K562 (cell line): ENCODE data around the gene TYROBP. TPM values are rescaled to one million over a fixed set of nuclear protein-coding genes. Genes with fewer than 3 reads are reported as not detected.

Source experiments
- ATAC-seq: fragments of 200-7000 bp; cut with Tn5 transposase; 3 replicates; pipeline ENCODE4 v1.9.1; 2020; ENCODE audit warnings: moderate library complexity
- BruUV-seq: library from RNA; stranded (reverse); fragments of 400-500 nt; replicated peaks from 2 replicates; lab custom pipeline; 2021; lab: Mats Ljungman, UMichigan
- CTCF ChIA-PET: fragments of 300-600 bp; formaldehyde crosslinking; extraction: SDS; loops from one replicate; lab custom pipeline; 2021; ENCODE audit warnings: low intra/inter-chr PET ratio; lab: Yijun Ruan, JAX
- POLR2A ChIA-PET: fragments of 300-600, 350-650 bp; sonication (Branson Sonifier 250); formaldehyde crosslinking; extraction: SDS; loops from one replicate; lab custom pipeline; 2021; ENCODE audit warnings: antibody characterized with exemption, inconsistent platforms; lab: Yijun Ruan, JAX
- DNase-seq, 4 experiments: peaks; one replicate each; pipeline versions ENCODE4 v3.0.0 to v3.0.0-alpha.2; 2011 to 2018; ENCODE audit warnings: low spot score in 3 of 4, mixed read lengths in 3 of 4; ENCODE audit errors: extremely low read depth in 1 of 4
- FAIRE-seq: peaks from 2 replicates; lab custom pipeline; 2011; peaks lifted over from hg19 to GRCh38; lab: Jason Lieb, UNC
- H2AFZ ChIP-seq: 2 replicates; pipeline ENCODE4 v1.6.0; 2011; ENCODE audit warnings: low read depth, low read length, control low read depth, inconsistent platforms
- H3K27ac ChIP-seq: fragments of 200-600 bp; 3 replicates; pipeline ENCODE4 v1.8.0; 2011; ENCODE audit warnings: low read depth, mild to moderate bottlenecking, control low read depth, inconsistent platforms, low read length, moderate library complexity, mixed read lengths; ENCODE audit errors: extremely low read depth
- H3K27me3 ChIP-seq, 2 experiments: fragments of 300-600 bp in 1 of 2; 2 replicates in 1 of 2; 3 replicates in 1 of 2; pipeline versions ENCODE4 v1.6.0 to v1.8.0; 2011; ENCODE audit warnings: inconsistent platforms in 2 of 2, low read length in 2 of 2, mild to moderate bottlenecking in 1 of 2, mixed read lengths in 1 of 2, moderate library complexity in 1 of 2; ENCODE audit not compliant: control insufficient read depth in 2 of 2, insufficient read depth in 2 of 2
- H3K36me3 ChIP-seq: fragments of 300-600 bp; 3 replicates; pipeline ENCODE4 v1.8.0; 2011; ENCODE audit warnings: mild to moderate bottlenecking, low read length, inconsistent platforms; ENCODE audit not compliant: control insufficient read depth, insufficient read depth
- H3K4me1 ChIP-seq, 2 experiments: fragments of 200-600 bp in 1 of 2; replicated peaks in 1 of 2; 2 replicates in 1 of 2; 3 replicates in 1 of 2; pipeline versions ENCODE4 v1.5.1 to v1.8.0; 2011; ENCODE audit warnings: inconsistent platforms in 2 of 2, low read length in 2 of 2, mild to moderate bottlenecking in 1 of 2, mixed read lengths in 1 of 2, moderate library complexity in 1 of 2; ENCODE audit not compliant: control insufficient read depth in 2 of 2, insufficient read depth in 2 of 2
- H3K4me2 ChIP-seq: 2 replicates; pipeline ENCODE4 v1.6.1; 2011; ENCODE audit warnings: low read length, control low read depth, inconsistent platforms, mixed read lengths; ENCODE audit not compliant: insufficient read depth
- H3K4me3 ChIP-seq: fragments of 200-600 bp; sonication (generic), shearing (Covaris generic); 2 replicates; pipeline ENCODE4 v1.5.1; 2016; ENCODE audit warnings: control low read depth, inconsistent platforms
- H3K79me2 ChIP-seq: fragments of 200-600 bp; 3 replicates; pipeline ENCODE4 v1.8.0; 2011; ENCODE audit warnings: low read length, inconsistent platforms; ENCODE audit not compliant: control insufficient read depth, insufficient read depth
- H3K9ac ChIP-seq, 2 experiments: 2 replicates each; pipeline versions ENCODE4 v1.6.0 to v1.6.1; 2011; ENCODE audit warnings: low read depth in 2 of 2, low read length in 2 of 2, control low read depth in 1 of 2, inconsistent platforms in 1 of 2, mild to moderate bottlenecking in 1 of 2, mixed read lengths in 1 of 2; ENCODE audit not compliant: insufficient read depth in 1 of 2
- H3K9me1 ChIP-seq: one replicate; pipeline ENCODE4 v1.6.0; 2011; ENCODE audit warnings: inconsistent platforms, mild to moderate bottlenecking, low read length, moderate library complexity; ENCODE audit not compliant: control insufficient read depth, insufficient read depth
- H3K9me3 ChIP-seq: replicated peaks from 2 replicates; pipeline ENCODE4 v1.5.1; 2011; ENCODE audit warnings: low read depth, low read length, inconsistent platforms; ENCODE audit not compliant: control insufficient read depth, insufficient read depth
- H4K20me1 ChIP-seq: replicated peaks from 2 replicates; pipeline ENCODE4 v1.6.1; 2011; ENCODE audit warnings: low read length, inconsistent platforms, mixed read lengths; ENCODE audit not compliant: control insufficient read depth, insufficient read depth
- CBFB ChIP-seq: sonication (generic); formaldehyde crosslinking; IDR thresholded peaks from 2 replicates; pipeline ENCODE4 v1.4.0; 2020; ENCODE audit warnings: mild to moderate bottlenecking, missing genetic modification reagents
- EGR1 ChIP-seq: fragments of 450-650 bp; conservative IDR thresholded peaks from 2 replicates; pipeline ENCODE4 v1.6.1; 2017; ENCODE audit warnings: mild to moderate bottlenecking
- EWSR1 ChIP-seq: fragments of 450-650 bp; IDR thresholded peaks from 2 replicates; pipeline ENCODE4 v1.6.1; 2018; ENCODE audit warnings: borderline replicate concordance, mild to moderate bottlenecking, low read depth, moderate library complexity; ENCODE audit not compliant: partially characterized antibody
- FOXP1 ChIP-seq: sonication (generic); formaldehyde crosslinking; IDR thresholded peaks from 2 replicates; pipeline ENCODE4 v1.8.0; 2022; ENCODE audit warnings: mild to moderate bottlenecking, missing genetic modification reagents
- MAFK ChIP-seq: IDR thresholded peaks from 2 replicates; pipeline ENCODE4 v1.6.1; 2011; ENCODE audit warnings: low read length, improper control_type of control experiment
- MAX ChIP-seq: sonication (generic); formaldehyde crosslinking; IDR thresholded peaks from 2 replicates; pipeline ENCODE4 v1.9.0; 2022; ENCODE audit warnings: mild to moderate bottlenecking, missing genetic modification reagents
- MAZ ChIP-seq, 2 experiments: fragments of 450-650 bp in 1 of 2; sonication (generic) in 1 of 2; formaldehyde crosslinking; IDR thresholded peaks in 1 of 2; conservative IDR thresholded peaks in 1 of 2; 2 replicates each; pipeline versions ENCODE4 v1.4.0 to v1.5.0; 2020; ENCODE audit warnings: mild to moderate bottlenecking in 1 of 2, missing genetic modification reagents in 1 of 2
- MED1 ChIP-seq: sonication (generic); formaldehyde crosslinking; IDR thresholded peaks from 2 replicates; pipeline ENCODE4 v1.8.1; 2023; ENCODE audit warnings: missing genetic modification reagents, borderline replicate concordance
- NR2F6 ChIP-seq: fragments of 450-650 bp; formaldehyde crosslinking; IDR thresholded peaks from 2 replicates; pipeline ENCODE4 v1.4.0; 2020; ENCODE audit warnings: mild to moderate bottlenecking
- PHF8 ChIP-seq: fragments of 200-600 bp; sonication (generic); IDR thresholded peaks from 2 replicates; pipeline ENCODE4 v1.6.1; 2012; ENCODE audit warnings: mixed run types, mild to moderate bottlenecking, inconsistent platforms, low read length, moderate library complexity, borderline replicate concordance
- SIRT6 ChIP-seq: IDR thresholded peaks from one replicate; pipeline ENCODE4 v1.6.1; 2012; ENCODE audit warnings: low read depth, mild to moderate bottlenecking, control low read depth, inconsistent platforms, low read length, moderate library complexity
- THRAP3 ChIP-seq: fragments of 450-650 bp; IDR thresholded peaks from 2 replicates; pipeline ENCODE4 v1.6.1; 2016; ENCODE audit warnings: mild to moderate bottlenecking, inconsistent platforms, borderline replicate concordance
- ZNF224 ChIP-seq: sonication (generic); formaldehyde crosslinking; IDR thresholded peaks from 2 replicates; pipeline ENCODE4 v1.8.0; 2022; ENCODE audit warnings: mild to moderate bottlenecking, missing genetic modification reagents
- ZNF407 ChIP-seq: fragments of 450-650 bp; IDR thresholded peaks from 2 replicates; pipeline ENCODE4 v1.6.1; 2016; ENCODE audit warnings: low read depth
- WGBS: fragments of 100-300 bp; shearing (Covaris generic); methylation state at CpG from one replicate; pipeline ENCODE4 v1.1.6; 2016; ENCODE audit warnings: low coverage, mixed read lengths; ENCODE audit not compliant: insufficient coverage; ENCODE audit errors: missing lambda C conversion rate; 5-methylcytosine and 5-hydroxymethylcytosine counted together
- in situ Hi-C: fragments of 300-500 bp; cut with MboI; formaldehyde crosslinking; loops from 4 replicates; pipeline ENCODE4 v1.15.0; 2018; ENCODE audit warnings: inconsistent platforms, mixed read lengths
- intact Hi-C: fragments of 100-400 bp; cut with micrococcal nuclease; formaldehyde crosslinking; loops from 2 replicates; pipeline ENCODE4 v1.14.2; 2022
- polyA plus RNA-seq, 8 experiments: library from polyadenylated mRNA; depleted of rRNA in 4 of 8; stranded (reverse) in 5 of 8; unstranded in 3 of 8; fragments of >200 nt; fragmentation: Nextera tagmentation in 2 of 8; fragmentation: Illumina TruSeq in 1 of 8; extraction: Ambion mirVana in 2 of 8; extraction: Trizol in 1 of 8; gene quantifications; 2 replicates each; pipeline versions ENCODE4 v1.2.1 to v1.2.3, GENCODE V29; 2011 to 2014; ENCODE audit warnings: inconsistent platforms in 1 of 8, missing spikeins in 1 of 8
- total RNA-seq, 7 experiments: library from RNA; depleted of rRNA in 6 of 7; stranded (reverse); fragments of >200 nt in 6 of 7; fragmentation: Illumina TruSeq in 2 of 7; extraction: Trizol in 2 of 7; gene quantifications; 2 replicates each; pipeline versions ENCODE4 v1.2.1 to v1.2.3, GENCODE V29; 2011 to 2021; ENCODE audit warnings: low replicate concordance in 1 of 7

Gene TYROBP
- total and polyA plus RNA-seq, 9 of the 15 experiments (the other 6 are each of a cell fraction or from before 2014, with no cell fraction given) = 0.72 to 8.2 (median 2.4) TPM

GRCh38 chr19:35903550-35904179 lies 4.4 kb downstream of the TYROBP start:
- H3K79me2 ChIP-seq = peaks cover 16% of the 10 kb centered on the region; the same call in 2 of the 3 replicates
- peak overlapping the region; percentile 77 for H3K4me2 ChIP-seq
- H3K27me3 ChIP-seq = no peaks in the 10 kb centered on the region
- H3K27ac ChIP-seq = peak overlapping the region; percentile 9; the same call in 1 of the 3 replicates
- ChIA-PET CTCF (interaction anchor here (1.0 kb wide), 1 partner anchor 22 kb away, joined by 5 read pairs; no protein-coding TSS in a partner anchor), POLR2A (interaction anchor here (0.7 kb wide), 2 partner anchors 13 to 554 kb away, joined by 3 read pairs; no protein-coding TSS in a partner anchor)
- DNase-seq (peak; percentile 80 to 88 (median 86)), ATAC-seq (peak; percentile 68), FAIRE-seq (peak; percentile 64)
- peak overlapping the region; percentile 36 for H3K4me3 ChIP-seq
- H3K9ac ChIP-seq = peak overlapping the region; percentile 21 to 61; a peak in 3 of 4 replicates
- peak overlapping the region; percentile 81 for H2AFZ ChIP-seq
- 1% methylated on average over 20 of the region's 24 CpGs for WGBS
- no peaks in the 10 kb centered on the region for H3K9me1 ChIP-seq
- H3K4me1 ChIP-seq = peaks cover 32 to 50% of the 10 kb centered on the region in 2 experiments
- intact Hi-C loops (no loop called here), in situ Hi-C loops (no loop called here)
- BruUV-seq = no TSS peak
- no peaks in the 10 kb centered on the region for H3K36me3 ChIP-seq
- H4K20me1 ChIP-seq = no peaks in the 10 kb centered on the region
- no peaks in the 10 kb centered on the region for H3K9me3 ChIP-seq
- TF ChIP-seq NR2F6 = no peak
- peak; percentile 53; the same call in 1 of the 2 replicates for TF ChIP-seq FOXP1 (CRISPR knock-in tag)
- peak; percentile 98 for TF ChIP-seq MAX (CRISPR knock-in tag)
- no peak for TF ChIP-seq SIRT6
- no peak for TF ChIP-seq MAFK
- TF ChIP-seq CBFB (CRISPR knock-in tag) = peak; percentile 76
- no peak for TF ChIP-seq MED1 (CRISPR knock-in tag)
- peak; percentile 54; the same call in 1 of the 2 replicates for TF ChIP-seq PHF8
- peak; percentile 87 to 89; a peak in 3 of 4 replicates for TF ChIP-seq MAZ (CRISPR knock-in tag; conservative IDR thresholded peaks at IDR 0.05 in 1 of 2, IDR thresholded peaks at IDR 0.05 in 1 of 2)
- no peak for TF ChIP-seq ZNF407
- TF ChIP-seq THRAP3 = no peak
- TF ChIP-seq ZNF224 (CRISPR knock-in tag) = no peak
- no peak for TF ChIP-seq EWSR1
- peak; percentile 99 for TF ChIP-seq EGR1
